A549 (cell line): Measurements from ENCODE around the gene CPT1B. TPM values are rescaled to one million over a fixed set of nuclear protein-coding genes. Genes with fewer than 3 reads are reported as not detected.

Experiments
- ATAC-seq, 2 experiments: fragments of 200-7000 bp in 1 of 2; fragments of >200 bp in 1 of 2; cut with Nextera tagmentation in 1 of 2; cut with Tn5 transposase in 1 of 2; 3 replicates each; pipeline versions ENCODE4 v1.8.0 to v1.9.1; 2018 to 2020; ENCODE audit warnings: mild to moderate bottlenecking in 1 of 2, moderate library complexity in 1 of 2
- CTCF ChIA-PET: fragments of 300-600 bp; sonication (Branson Sonifier 250); formaldehyde crosslinking; extraction: SDS; loops from one replicate; lab custom pipeline; 2021; ENCODE audit warnings: antibody characterized with exemption, inconsistent platforms; lab: Yijun Ruan, JAX
- POLR2A ChIA-PET: fragments of 350-600 bp; formaldehyde crosslinking; extraction: SDS; loops from one replicate; lab custom pipeline; 2021; ENCODE audit warnings: antibody characterized with exemption, inconsistent platforms; lab: Yijun Ruan, JAX
- DNase-seq, 2 experiments: peaks; one replicate each; pipeline versions ENCODE4 v3.0.0 to v3.0.0-alpha.2; 2011 to 2016; ENCODE audit warnings: low read depth in 1 of 2, low spot score in 1 of 2
- FAIRE-seq: peaks from 2 replicates; lab custom pipeline; 2011; peaks lifted over from hg19 to GRCh38; lab: Jason Lieb, UNC
- H3K27ac ChIP-seq, 2 experiments: fragments of >200 bp; sonication (Bioruptor Twin); formaldehyde crosslinking; 3 replicates each; pipeline ENCODE4 v1.5.1; 2016 to 2017
- H3K4me1 ChIP-seq: fragments of >200 bp; sonication (Bioruptor Twin); formaldehyde crosslinking; 3 replicates; pipeline ENCODE4 v1.6.1; 2016
- H3K4me2 ChIP-seq: fragments of >200 bp; sonication (Bioruptor Twin); formaldehyde crosslinking; 3 replicates; pipeline ENCODE4 v1.6.1; 2016
- H3K4me3 ChIP-seq: fragments of >200 bp; sonication (Bioruptor Twin); formaldehyde crosslinking; 3 replicates; pipeline ENCODE4 v1.5.1; 2016
- H3K9me3 ChIP-seq: fragments of >200 bp; sonication (Bioruptor Twin); formaldehyde crosslinking; 3 replicates; pipeline ENCODE4 v1.6.1; 2016
- ATOH8 ChIP-seq: fragments of 250-450 bp; sonication (Bioruptor Pico); IDR thresholded peaks from 2 replicates; pipeline ENCODE4 v1.5.0; 2020; ENCODE audit warnings: low read depth, mild to moderate bottlenecking, moderate library complexity
- BHLHE40 ChIP-seq: IDR thresholded peaks from 2 replicates; pipeline ENCODE4 v1.6.1; 2012; ENCODE audit warnings: low read depth, low read length, inconsistent platforms
- CHD4 ChIP-seq: fragments of 200-600 bp; sonication (generic); IDR thresholded peaks from 2 replicates; pipeline ENCODE4 v1.6.1; 2016; ENCODE audit warnings: antibody characterized with exemption, mild to moderate bottlenecking, borderline replicate concordance
- EHF ChIP-seq: fragments of 250-450 bp; sonication (Bioruptor Pico); IDR thresholded peaks from 2 replicates; pipeline ENCODE4 v1.5.0; 2020; ENCODE audit warnings: mild to moderate bottlenecking
- FOSB ChIP-seq: fragments of 250-450 bp; sonication (Bioruptor Pico); IDR thresholded peaks from 2 replicates; pipeline ENCODE4 v1.5.0; 2020; ENCODE audit warnings: mild to moderate bottlenecking, moderate library complexity
- FOXS1 ChIP-seq: fragments of 250-450 bp; sonication (Bioruptor Pico); IDR thresholded peaks from 2 replicates; pipeline ENCODE4 v1.5.0; 2020; ENCODE audit warnings: mild to moderate bottlenecking, moderate library complexity
- GATA3 ChIP-seq: IDR thresholded peaks from 2 replicates; pipeline ENCODE4 v1.6.1; 2012; ENCODE audit warnings: borderline replicate concordance
- HES2 ChIP-seq: fragments of >200 bp; sonication (Bioruptor Twin); formaldehyde crosslinking; IDR thresholded peaks from 2 replicates; pipeline ENCODE4 v1.6.1; 2016
- HEYL ChIP-seq: fragments of 250-450 bp; sonication (Bioruptor Pico); IDR thresholded peaks from 2 replicates; pipeline ENCODE4 v1.8.0; 2021; ENCODE audit warnings: mild to moderate bottlenecking, moderate library complexity
- HMGXB4 ChIP-seq: fragments of 250-450 bp; sonication (Bioruptor Pico); IDR thresholded peaks from 2 replicates; pipeline ENCODE4 v1.5.0; 2021; ENCODE audit warnings: mild to moderate bottlenecking, moderate library complexity, borderline replicate concordance
- JUN ChIP-seq, 2 experiments: fragments of >200 bp; sonication (Bioruptor Twin); formaldehyde crosslinking; IDR thresholded peaks; 2 replicates in 1 of 2; 3 replicates in 1 of 2; pipeline ENCODE4 v1.6.1; 2016 to 2017
- JUNB ChIP-seq: fragments of >200 bp; sonication (Bioruptor Twin); formaldehyde crosslinking; IDR thresholded peaks from 2 replicates; pipeline ENCODE4 v1.6.1; 2016
- MAX ChIP-seq: IDR thresholded peaks from 2 replicates; pipeline ENCODE4 v1.6.1; 2012
- NR3C1 ChIP-seq: fragments of >200 bp; sonication (Bioruptor Twin); formaldehyde crosslinking; IDR thresholded peaks from 3 replicates; pipeline ENCODE4 v1.6.1; 2017
- PHF8 ChIP-seq: fragments of 200-600 bp; sonication (generic); IDR thresholded peaks from 2 replicates; pipeline ENCODE4 v1.6.1; 2016; ENCODE audit warnings: low read depth, mild to moderate bottlenecking, antibody characterized with exemption, moderate library complexity, borderline replicate concordance
- POLR2A ChIP-seq: IDR thresholded peaks from 2 replicates; pipeline ENCODE4 v1.6.1; 2012; ENCODE audit warnings: mild to moderate bottlenecking, low read length
- RARB ChIP-seq: fragments of 250-450 bp; sonication (Bioruptor Pico); IDR thresholded peaks from 2 replicates; pipeline ENCODE4 v1.8.0; 2021; ENCODE audit warnings: mild to moderate bottlenecking, moderate library complexity
- SREBF2 ChIP-seq: fragments of 450-650 bp; IDR thresholded peaks from 2 replicates; pipeline ENCODE4 v1.6.1; 2014; ENCODE audit warnings: mild to moderate bottlenecking, moderate library complexity
- TFCP2L1 ChIP-seq: fragments of 250-450 bp; sonication (Bioruptor Pico); IDR thresholded peaks from 2 replicates; pipeline ENCODE4 v1.5.0; 2021; ENCODE audit warnings: mild to moderate bottlenecking
- ZSCAN20 ChIP-seq: fragments of 250-450 bp; sonication (Bioruptor Pico); IDR thresholded peaks from 2 replicates; pipeline ENCODE4 v1.8.0; 2022; ENCODE audit warnings: mild to moderate bottlenecking, moderate library complexity
- WGBS: methylation state at CpG from one replicate; pipeline ENCODE4 v1.1.6; 2017; ENCODE audit errors: missing lambda C conversion rate; 5-methylcytosine and 5-hydroxymethylcytosine counted together
- polyA plus RNA-seq, 4 experiments: library from polyadenylated mRNA; depleted of rRNA in 3 of 4; stranded (reverse); fragments of >200 nt; fragmentation: RNase III in 1 of 4; extraction: RNeasy Plus Mini Kit Qiagen cat#74134 plus additional on column Dnase treatment in 1 of 4; gene quantifications; 2 replicates in 3 of 4; 3 replicates in 1 of 4; pipeline ENCODE4 v1.2.3, GENCODE V29; 2011 to 2017
- TF ChIP-seq, protein P1 (sequence below): fragments of >200 bp; sonication (Bioruptor Twin); formaldehyde crosslinking; IDR thresholded peaks from 3 replicates; pipeline ENCODE4 v1.6.1; 2016
- TF ChIP-seq, protein P2 (sequence below): IDR thresholded peaks from 2 replicates; pipeline ENCODE4 v1.6.1; 2012; ENCODE audit warnings: low read depth, borderline replicate concordance
- TF ChIP-seq, protein P3 (sequence below): fragments of 200-600 bp; sonication (generic); IDR thresholded peaks from 2 replicates; pipeline ENCODE4 v1.6.1; 2016; ENCODE audit warnings: antibody characterized with exemption, mild to moderate bottlenecking, moderate library complexity

CPT1B gene
- polyA plus RNA-seq, 2 of the 4 experiments (the other 2 are of a cell fraction): 12.1 to 26.5 TPM

- TF ChIP-seq, protein P1, sequence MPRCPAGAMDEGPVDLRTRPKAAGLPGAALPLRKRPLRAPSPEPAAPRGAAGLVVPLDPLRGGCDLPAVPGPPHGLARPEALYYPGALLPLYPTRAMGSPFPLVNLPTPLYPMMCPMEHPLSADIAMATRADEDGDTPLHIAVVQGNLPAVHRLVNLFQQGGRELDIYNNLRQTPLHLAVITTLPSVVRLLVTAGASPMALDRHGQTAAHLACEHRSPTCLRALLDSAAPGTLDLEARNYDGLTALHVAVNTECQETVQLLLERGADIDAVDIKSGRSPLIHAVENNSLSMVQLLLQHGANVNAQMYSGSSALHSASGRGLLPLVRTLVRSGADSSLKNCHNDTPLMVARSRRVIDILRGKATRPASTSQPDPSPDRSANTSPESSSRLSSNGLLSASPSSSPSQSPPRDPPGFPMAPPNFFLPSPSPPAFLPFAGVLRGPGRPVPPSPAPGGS: peak; percentile 80; the same call in 2 of the 3 replicates
- TF ChIP-seq, protein P2, sequence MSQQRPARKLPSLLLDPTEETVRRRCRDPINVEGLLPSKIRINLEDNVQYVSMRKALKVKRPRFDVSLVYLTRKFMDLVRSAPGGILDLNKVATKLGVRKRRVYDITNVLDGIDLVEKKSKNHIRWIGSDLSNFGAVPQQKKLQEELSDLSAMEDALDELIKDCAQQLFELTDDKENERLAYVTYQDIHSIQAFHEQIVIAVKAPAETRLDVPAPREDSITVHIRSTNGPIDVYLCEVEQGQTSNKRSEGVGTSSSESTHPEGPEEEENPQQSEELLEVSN: 0 out of 2 replicates have a peak, but pooled peaks have one; percentile 33
- TF ChIP-seq ATOH8 (CRISPR knock-in tag) (no peak), PHF8 (peak; percentile 60; the same call in 1 of the 2 replicates), POLR2A (peak; percentile 56), MAX (peak; percentile 13; the same call in 1 of the 2 replicates), JUN (IDR thresholded peaks at IDR 0.05) (peak in 1 of 2 experiments; percentile 52; a peak in 1 of 5 replicates), SREBF2 (no peak)
- WGBS: 1% methylated on average over 16 of the region's 96 CpGs
- ATAC-seq: peak; percentile 93 to 97
- ChIA-PET POLR2A (interaction anchor here (0.6 to 1.5 kb wide), 4 partner anchors 18 to 57 kb away, joined by 3 read pairs; partner anchors contain the start of genes SCO2 and TYMP), CTCF (interaction anchor here (2.0 to 2.1 kb wide), 2 partner anchors 20 to 38 kb away, joined by 6 to 8 read pairs; partner anchors contain the start of gene SYCE3)
- peaks cover 12% of the 10 kb centered on the region; the same call in 1 of the 3 replicates for H3K4me1 ChIP-seq
- H3K27ac ChIP-seq: peak within 1 kb of the TSS; percentile 98 to 99
- peak within 1 kb of the TSS; percentile 98 for H3K4me2 ChIP-seq
- FAIRE-seq: no peak
- DNase-seq: peak; percentile 94 to 96
- no peaks in the 10 kb centered on the region for H3K9me3 ChIP-seq
- H3K4me3 ChIP-seq: peak within 1 kb of the TSS; percentile 88
These were observed 4.5 kb upstream of the CPT1B start, which contains the start of gene CHKB for GRCh38 chr22:50582493-50583293. Gene CHKB (minus strand): TSS chr22:50582849. CDS start chr22:50582781, 68 bp downstream.

- H3K9me3 ChIP-seq: no peaks in the 10 kb centered on the region
- H3K4me3 ChIP-seq: peak overlapping the region; percentile 88
- ChIA-PET POLR2A (interaction anchor here (0.6 to 1.5 kb wide), 4 partner anchors 17 to 56 kb away, joined by 3 read pairs; partner anchors contain the start of genes SCO2 and TYMP), CTCF (interaction anchor here (2.0 to 2.1 kb wide), 2 partner anchors 19 to 37 kb away, joined by 6 to 8 read pairs; partner anchors contain the start of gene SYCE3)
- H3K4me2 ChIP-seq: peak overlapping the region; percentile 92
- no peak for FAIRE-seq
- peak overlapping the region; percentile 98 to 99 for H3K27ac ChIP-seq
- peak in 1 of 2 experiments; percentile 32; a peak in 4 of 6 replicates for ATAC-seq
- whole genome bisulfite sequencing: 3% methylated on average over 8 of the region's 39 CpGs
- peaks cover 12% of the 10 kb centered on the region; the same call in 1 of the 3 replicates for H3K4me1 ChIP-seq
- no peak for DNase-seq
- TF ChIP-seq EHF (CRISPR knock-in tag): no peak
- no peak for TF ChIP-seq MAX
- TF ChIP-seq, protein P3, sequence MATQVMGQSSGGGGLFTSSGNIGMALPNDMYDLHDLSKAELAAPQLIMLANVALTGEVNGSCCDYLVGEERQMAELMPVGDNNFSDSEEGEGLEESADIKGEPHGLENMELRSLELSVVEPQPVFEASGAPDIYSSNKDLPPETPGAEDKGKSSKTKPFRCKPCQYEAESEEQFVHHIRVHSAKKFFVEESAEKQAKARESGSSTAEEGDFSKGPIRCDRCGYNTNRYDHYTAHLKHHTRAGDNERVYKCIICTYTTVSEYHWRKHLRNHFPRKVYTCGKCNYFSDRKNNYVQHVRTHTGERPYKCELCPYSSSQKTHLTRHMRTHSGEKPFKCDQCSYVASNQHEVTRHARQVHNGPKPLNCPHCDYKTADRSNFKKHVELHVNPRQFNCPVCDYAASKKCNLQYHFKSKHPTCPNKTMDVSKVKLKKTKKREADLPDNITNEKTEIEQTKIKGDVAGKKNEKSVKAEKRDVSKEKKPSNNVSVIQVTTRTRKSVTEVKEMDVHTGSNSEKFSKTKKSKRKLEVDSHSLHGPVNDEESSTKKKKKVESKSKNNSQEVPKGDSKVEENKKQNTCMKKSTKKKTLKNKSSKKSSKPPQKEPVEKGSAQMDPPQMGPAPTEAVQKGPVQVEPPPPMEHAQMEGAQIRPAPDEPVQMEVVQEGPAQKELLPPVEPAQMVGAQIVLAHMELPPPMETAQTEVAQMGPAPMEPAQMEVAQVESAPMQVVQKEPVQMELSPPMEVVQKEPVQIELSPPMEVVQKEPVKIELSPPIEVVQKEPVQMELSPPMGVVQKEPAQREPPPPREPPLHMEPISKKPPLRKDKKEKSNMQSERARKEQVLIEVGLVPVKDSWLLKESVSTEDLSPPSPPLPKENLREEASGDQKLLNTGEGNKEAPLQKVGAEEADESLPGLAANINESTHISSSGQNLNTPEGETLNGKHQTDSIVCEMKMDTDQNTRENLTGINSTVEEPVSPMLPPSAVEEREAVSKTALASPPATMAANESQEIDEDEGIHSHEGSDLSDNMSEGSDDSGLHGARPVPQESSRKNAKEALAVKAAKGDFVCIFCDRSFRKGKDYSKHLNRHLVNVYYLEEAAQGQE: no peak
- no peak for TF ChIP-seq BHLHE40
- TF ChIP-seq POLR2A: no peak
- TF ChIP-seq NR3C1: no peak
- TF ChIP-seq HMGXB4: no peak
- no peak for TF ChIP-seq GATA3
- TF ChIP-seq HEYL (CRISPR knock-in tag): no peak
- no peak for TF ChIP-seq FOSB (CRISPR knock-in tag)
- no peak for TF ChIP-seq JUN (IDR thresholded peaks at IDR 0.05)
- TF ChIP-seq RARB (CRISPR knock-in tag): no peak
- TF ChIP-seq HES2: no peak
- TF ChIP-seq CHD4: no peak
- TF ChIP-seq TFCP2L1 (CRISPR knock-in tag): no peak
- TF ChIP-seq ZSCAN20: no peak
- no peak for TF ChIP-seq SREBF2
- TF ChIP-seq JUNB: no peak
- TF ChIP-seq FOXS1 (CRISPR knock-in tag): no peak
These were observed 3.8 kb upstream of the CPT1B start for GRCh38 chr22:50581950-50582492.
